Activated effector memory CD4-positive, alpha-beta T cell treated with anti-CD3 and anti-CD28 coated beads, Interleukin-2, amount 50 U/mL, for 16 hours (primary cell): ENCODE results near the gene ZNF578.
"Not testable (repeated sequence)": the region's sequence is repeated elsewhere in the genome, so short reads cannot be mapped to it uniquely, and the experiment has no call there.

ENCODE experiments used
- DNase-seq: peaks from one replicate; pipeline ENCODE4 v3.0.0-alpha.2; 2020

The ZNF578 gene

DNA sequence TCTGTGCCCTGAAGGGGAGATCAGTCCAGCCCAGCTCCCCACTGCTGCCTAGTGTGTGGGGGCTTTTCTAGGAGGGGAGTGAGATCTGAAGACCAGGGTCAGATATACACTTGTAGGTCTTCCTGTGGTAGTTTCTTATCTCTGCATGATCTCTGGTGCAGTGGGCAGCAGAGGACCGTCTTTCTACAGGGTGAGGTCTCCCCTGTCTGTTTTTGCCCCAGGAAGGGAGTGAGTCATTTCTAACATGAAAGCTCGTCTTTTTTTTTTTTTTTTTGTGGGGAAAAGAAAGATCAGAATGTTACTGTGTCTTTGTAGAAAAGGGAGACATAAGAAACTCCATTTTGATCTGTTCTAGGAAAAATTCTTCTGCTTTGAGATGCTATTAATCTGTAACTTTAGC is 65.3 kb downstream of the ZNF578 start:
- no peak for DNase-seq

- not testable (repeated sequence) for DNase-seq
These were observed 65.8 kb downstream of the ZNF578 start for GRCh38 chr19:52519175-52519574.

GRCh38 chr19:52520013-52520412 is 66.7 kb downstream of the ZNF578 start:
- DNase-seq = no peak

- DNase-seq = no peak
These were observed 69.2 kb downstream of the ZNF578 start for GRCh38 chr19:52522551-52522950.

- no peak for DNase-seq
These were observed 70.7 kb downstream of the ZNF578 start for GRCh38 chr19:52524086-52524485.

- peak; percentile 99 for DNase-seq
These were observed 74.0 kb downstream of the ZNF578 start, which contains the start of gene ZNF808 for GRCh38 chr19:52527134-52527955. TSS of gene ZNF808 (plus strand) at chr19:52527668. CDS start at chr19:52543285, 15,617 bp downstream.

DNA sequence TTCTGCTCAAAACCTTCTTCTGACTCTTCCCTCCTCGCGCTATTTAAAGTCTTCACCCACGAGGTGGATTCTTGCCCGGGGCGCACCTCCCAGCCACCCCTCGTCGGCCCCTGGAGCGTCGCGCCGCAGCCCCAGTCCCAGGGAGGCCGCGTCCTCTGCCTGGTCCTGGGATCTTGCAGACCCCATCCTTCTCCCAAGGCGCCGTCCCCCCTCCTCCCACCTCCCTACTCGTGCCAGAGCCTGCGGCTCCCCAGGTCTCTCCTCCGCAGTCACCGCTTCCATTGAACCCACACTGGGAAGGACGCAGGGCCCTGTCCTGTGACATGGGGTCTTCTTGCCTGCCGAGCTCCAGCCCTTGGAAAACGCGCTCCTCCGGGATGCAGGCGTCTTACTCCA is 74.6 kb downstream of the ZNF578 start:
- no peak for DNase-seq

GRCh38 chr19:52532480-52532879 is 79.1 kb downstream of the ZNF578 start:
- no peak for DNase-seq

DNA sequence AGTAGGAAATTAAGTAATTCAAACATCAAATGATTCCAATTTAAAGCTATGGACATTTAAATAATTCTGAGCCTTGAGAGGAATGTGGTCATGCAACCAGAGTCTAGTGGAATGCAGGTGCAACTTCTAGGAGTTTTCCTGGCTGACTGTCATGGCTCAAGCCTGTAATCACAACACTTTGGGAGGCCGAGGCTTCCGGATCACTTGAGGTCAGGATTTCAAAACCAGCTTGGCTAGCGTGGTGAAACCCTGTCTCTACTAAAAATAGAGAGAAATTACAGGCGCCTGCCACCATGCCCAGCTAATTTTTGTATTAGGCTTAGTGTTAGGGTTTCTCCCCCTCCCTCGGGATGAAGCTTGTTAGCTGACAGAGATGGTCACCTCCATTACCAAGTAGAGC is 80.5 kb downstream of the ZNF578 start:
- DNase-seq = no peak

- DNase-seq = not testable (repeated sequence)
These were observed 82.0 kb downstream of the ZNF578 start for GRCh38 chr19:52535385-52535770.

- DNase-seq = peak; percentile 97
These were observed 82.6 kb downstream of the ZNF578 start for GRCh38 chr19:52535771-52536447.

- peak; percentile 76 for DNase-seq
These were observed 83.1 kb downstream of the ZNF578 start for GRCh38 chr19:52536448-52536800.

DNA sequence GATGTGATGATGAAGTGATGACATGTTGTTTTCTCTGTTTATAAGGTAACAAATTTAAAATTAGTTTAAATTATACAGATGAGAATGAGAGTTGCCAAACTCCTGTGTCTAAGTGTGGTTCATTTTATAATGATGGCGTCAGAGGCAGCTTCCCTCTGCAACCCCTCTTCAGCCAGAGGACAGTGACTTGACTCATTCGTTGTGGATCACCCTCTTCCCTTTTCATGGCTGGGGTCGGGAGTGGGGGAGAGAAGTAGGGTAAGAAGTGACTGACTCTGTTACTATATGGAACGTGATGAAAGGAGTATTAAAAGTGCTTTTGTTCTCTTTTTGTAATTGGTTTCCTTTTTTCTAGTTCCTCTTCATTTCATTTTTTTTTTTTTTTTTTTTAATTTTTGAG is 85.5 kb downstream of the ZNF578 start:
- not testable (repeated sequence) for DNase-seq

DNA sequence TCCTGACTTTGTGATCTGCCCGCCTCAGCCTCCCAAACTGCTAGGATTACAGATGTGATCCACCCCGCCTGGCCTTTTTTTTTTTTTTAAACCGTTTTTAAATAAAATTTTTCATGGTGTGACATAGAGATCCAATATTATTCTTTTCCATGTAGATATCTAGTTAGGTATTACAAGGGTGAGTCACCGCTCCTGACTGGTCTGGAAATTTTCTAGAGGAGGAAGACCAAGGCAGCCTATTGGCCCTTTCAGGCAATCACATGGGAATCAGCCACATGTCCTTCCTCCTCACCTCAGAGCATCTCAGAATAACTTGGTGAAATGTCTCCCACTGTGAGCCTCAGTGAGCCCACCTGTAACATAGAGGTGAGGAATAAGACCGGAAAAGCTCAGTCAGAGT is 87.8 kb downstream of the ZNF578 start:
- DNase-seq = not testable (repeated sequence)

GRCh38 chr19:52541608-52542007 is 88.3 kb downstream of the ZNF578 start:
- no peak for DNase-seq

DNA sequence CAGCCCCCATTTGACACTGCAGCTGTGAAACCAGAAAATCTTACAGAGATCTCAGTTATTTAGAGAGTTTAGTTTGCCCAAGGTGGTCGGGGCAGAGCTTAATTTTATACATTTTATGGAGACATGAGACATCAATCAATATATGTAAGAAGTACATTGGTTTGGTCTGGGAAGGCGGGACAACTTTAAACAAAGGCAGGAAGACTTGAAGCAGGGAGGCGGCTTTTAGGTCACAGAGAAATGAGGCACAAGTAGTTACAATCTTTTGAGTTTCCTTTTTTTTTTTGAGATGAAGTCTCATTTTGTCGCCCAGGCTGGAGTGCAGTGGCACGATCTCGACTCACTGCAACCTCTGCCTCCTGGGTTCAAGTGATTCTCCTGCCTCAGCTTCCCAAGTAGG is 89.2 kb downstream of the ZNF578 start:
- DNase-seq = not testable (repeated sequence)

DNA sequence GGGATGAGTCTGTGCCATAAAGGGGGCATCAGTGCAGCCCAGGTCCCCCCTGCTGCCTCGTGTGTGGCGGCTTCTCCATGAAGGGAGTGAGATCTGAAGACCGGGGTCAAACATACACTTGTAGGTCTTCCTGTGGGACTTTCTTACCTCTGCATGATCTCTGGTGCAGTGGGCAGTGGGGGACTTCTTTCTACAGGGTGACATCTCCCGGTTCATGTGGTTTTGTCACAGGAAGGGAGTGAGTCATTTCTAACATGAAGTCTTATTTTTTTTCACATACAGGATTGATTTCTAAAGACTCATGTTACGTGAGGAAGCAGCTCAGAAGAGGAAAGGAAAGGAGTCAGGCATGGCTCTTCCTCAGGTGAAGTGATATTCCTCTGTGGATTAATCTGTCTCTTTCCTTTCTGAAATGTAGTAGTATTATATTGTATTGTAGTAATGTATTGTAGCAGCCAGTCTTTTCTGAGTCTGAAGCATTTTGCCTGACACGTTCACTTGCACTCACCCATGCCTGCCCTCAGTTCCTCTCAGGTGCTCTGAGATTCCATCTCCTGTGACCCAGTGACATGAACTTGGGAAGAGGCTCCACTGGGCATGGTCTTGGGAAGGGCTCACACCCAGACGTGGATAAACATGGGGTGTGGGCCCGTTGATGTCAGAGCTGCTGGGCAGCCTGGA is 89.8 kb downstream of the ZNF578 start:
- DNase-seq = peak; percentile 64

- no peak for DNase-seq
These were observed 101.0 kb downstream of the ZNF578 start for GRCh38 chr19:52554216-52554971.

DNA sequence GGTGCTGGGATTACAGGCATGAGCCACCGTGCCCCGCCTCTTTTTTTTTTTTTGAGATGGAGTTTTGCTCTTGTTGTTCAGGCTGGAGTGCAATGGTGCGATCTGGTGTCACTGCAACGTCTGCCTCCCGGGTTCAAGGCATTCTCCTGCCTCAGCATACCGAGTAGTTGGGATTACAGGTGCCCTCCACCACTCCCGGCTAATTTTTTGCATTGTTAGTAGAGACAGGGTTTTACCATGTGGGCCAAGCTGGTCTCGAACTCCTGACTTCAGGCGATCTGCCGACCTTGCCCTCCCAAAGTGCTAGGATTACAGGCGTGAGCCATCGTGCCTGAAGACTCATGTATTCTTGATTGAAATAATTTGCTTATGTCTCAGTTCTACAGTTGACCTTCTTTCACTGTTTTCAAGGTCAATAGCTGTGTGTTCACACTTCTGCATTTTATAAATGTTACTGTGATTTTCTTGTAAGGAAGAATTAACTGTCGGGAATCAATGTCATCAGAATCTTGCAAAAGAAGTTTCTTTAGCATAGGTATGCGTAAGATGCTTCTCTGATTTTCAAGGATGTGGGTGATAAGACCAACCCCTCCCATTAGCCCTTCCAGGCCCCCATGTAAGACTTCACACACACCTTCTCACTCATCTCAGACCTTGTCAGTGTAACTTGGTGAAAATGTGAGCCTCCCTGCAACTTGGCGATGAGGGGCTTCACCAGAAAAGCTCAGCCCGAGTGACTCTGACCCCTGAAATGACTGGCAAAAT is 104.1 kb downstream of the ZNF578 start:
- DNase-seq = no peak

GRCh38 chr19:52558732-52559445 is 105.5 kb downstream of the ZNF578 start:
- DNase-seq = not testable (repeated sequence)

GRCh38 chr19:52561611-52562010 is 108.3 kb downstream of the ZNF578 start:
- DNase-seq = not testable (repeated sequence)
